Activated naive CD4-positive, alpha-beta T cell treated with anti-CD3 and anti-CD28 coated beads, Interleukin-2, amount 10 ng/mL, durations not matched to agents 7 days and 5 days (primary cell): Measurements from ENCODE around the gene BARD1.

Source experiments
- CTCF ChIA-PET: fragments of 350-600 bp; sonication (Branson Sonifier 250); formaldehyde crosslinking; loops from one replicate; lab custom pipeline; 2021; ENCODE audit warnings: antibody characterized with exemption; lab: Charles Lee
- DNase-seq: peaks from one replicate; pipeline ENCODE4 v3.0.0-alpha.2; 2020
- H3K27ac Mint-ChIP-seq: one replicate; pipeline ENCODE4 v1.8.0; 2021; ENCODE audit warnings: mild to moderate bottlenecking, moderate library complexity, mixed read lengths
- H3K27me3 Mint-ChIP-seq: one replicate; pipeline ENCODE4 v1.8.0; 2021; ENCODE audit warnings: mild to moderate bottlenecking, mixed read lengths
- H3K36me3 Mint-ChIP-seq: one replicate; pipeline ENCODE4 v1.8.0; 2021; ENCODE audit warnings: mixed read lengths
- H3K4me1 Mint-ChIP-seq: one replicate; pipeline ENCODE4 v1.8.0; 2021; ENCODE audit warnings: mixed read lengths
- H3K4me3 Mint-ChIP-seq: one replicate; pipeline ENCODE4 v1.8.0; 2021; ENCODE audit warnings: mild to moderate bottlenecking, moderate library complexity, mixed read lengths
- H3K9me3 Mint-ChIP-seq: one replicate; pipeline ENCODE4 v1.8.0; 2021; ENCODE audit warnings: mixed read lengths

BARD1 gene

GRCh38 chr2:214676421-214677089, 132.9 kb downstream of the BARD1 start:
- H3K9me3 Mint-ChIP-seq, result no peaks in the 10 kb centered on the region
- no peak for DNase-seq
- no peaks in the 10 kb centered on the region for H3K27me3 Mint-ChIP-seq
- H3K36me3 Mint-ChIP-seq, result no peaks in the 10 kb centered on the region
- H3K4me3 Mint-ChIP-seq, result no peak overlapping the region
- no peak overlapping the region for H3K27ac Mint-ChIP-seq
- H3K4me1 Mint-ChIP-seq, result peaks cover 10% of the 10 kb centered on the region
- CTCF ChIA-PET, result interaction anchor here (1.1 kb wide), 1 partner anchor 28 kb away, joined by 3 read pairs; no protein-coding TSS in a partner anchor
